GM12872 (cell line): ENCODE results near the gene ZBTB48.

Source experiments
- CTCF ChIP-seq: IDR thresholded peaks from 3 replicates; pipeline ENCODE4 v1.5.1; 2011; ENCODE audit warnings: low read depth, mild to moderate bottlenecking, low read length, moderate library complexity; ENCODE audit not compliant: insufficient read depth

ZBTB48 gene

DNA sequence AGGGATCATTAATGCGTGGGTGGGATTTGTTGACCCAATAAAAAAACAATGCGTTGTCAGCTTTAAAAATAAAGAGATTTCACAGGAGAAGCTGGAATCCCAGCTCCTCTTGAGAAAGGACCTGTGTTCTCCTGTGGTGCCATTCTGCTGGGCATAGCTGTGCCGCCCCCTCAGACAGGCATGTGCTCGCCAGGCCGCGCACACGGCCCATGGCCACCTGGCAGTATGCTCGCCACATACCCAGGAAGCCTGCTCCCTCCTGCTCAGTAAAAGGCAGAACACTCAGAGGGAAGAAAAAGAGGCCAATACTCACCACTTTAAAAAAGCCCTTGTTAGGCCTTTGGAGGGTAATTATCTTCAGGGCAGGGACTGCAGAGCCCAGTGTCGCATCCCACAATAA lies 58.0 kb downstream of the ZBTB48 start:
- no peak for TF ChIP-seq CTCF

DNA sequence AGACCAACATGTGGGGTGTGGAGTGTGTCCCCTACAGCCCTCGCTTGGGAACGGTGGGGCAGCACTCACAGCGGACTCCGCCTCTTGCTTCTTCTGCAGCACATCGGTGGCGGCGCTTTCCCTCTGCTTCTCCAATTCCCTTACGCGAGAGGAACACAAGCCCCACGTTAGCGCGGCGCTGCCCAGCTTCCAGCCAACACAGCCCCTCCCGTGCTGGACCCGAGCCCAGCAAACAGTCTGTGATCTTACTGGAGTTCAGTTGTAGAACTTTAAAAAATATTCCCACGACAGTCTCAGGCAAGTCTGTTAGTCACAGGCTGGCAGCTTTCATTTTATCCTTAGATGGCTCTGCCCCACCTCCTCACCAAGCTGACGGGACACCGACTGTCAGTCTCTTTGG lies 58.4 kb downstream of the ZBTB48 start:
- TF ChIP-seq CTCF, result no peak
